ENCODE results near the gene SYNGR1. TPM values are rescaled to one million over a fixed set of nuclear protein-coding genes. Genes with fewer than 3 reads are reported as not detected.
A peak's percentile ranks its signal among the peaks of the same experiment; 100 is the strongest.

The SYNGR1 gene
- total RNA-seq, 1 donor: 3.6 TPM

GRCh38 chr22:39414377-39414776, 64.6 kb downstream of the SYNGR1 start:
- DNase-seq (ENCODE audit: insufficient read length, low spot score, missing footprints): peak; percentile 48
- H3K79me2 ChIP-seq (ENCODE audit: insufficient read depth, low read length): peaks cover 14% of the 10 kb centered on the region
- H3K36me3 ChIP-seq (ENCODE audit: insufficient read depth, low read length): peaks cover 35% of the 10 kb centered on the region
- peaks cover 5% of the 10 kb centered on the region for H3K4me1 ChIP-seq (ENCODE audit: insufficient read depth, low read length)
- no peak overlapping the region for H3K4me3 ChIP-seq (ENCODE audit: insufficient read depth, low read length)
- H3K27me3 ChIP-seq (ENCODE audit: insufficient read depth, low read length): no peaks in the 10 kb centered on the region
- H4K20me1 ChIP-seq (ENCODE audit: insufficient read depth, low read length): peaks cover 31% of the 10 kb centered on the region
- TF ChIP-seq CTCF (IDR thresholded peaks at IDR 0.05; ENCODE audit: extremely low read depth, low read depth, low read length): no peak
- no peak overlapping the region for H2AFZ ChIP-seq (ENCODE audit: low read length)
- no peak overlapping the region for H3K4me2 ChIP-seq (ENCODE audit: insufficient read depth, low read length)
- no peaks in the 10 kb centered on the region for H3K9me3 ChIP-seq (ENCODE audit: low read depth, low read length)
- H3K27ac ChIP-seq (ENCODE audit: low read depth, low read length): no peak overlapping the region

GRCh38 chr22:39414886-39415285, 65.1 kb downstream of the SYNGR1 start:
- no peak for DNase-seq (ENCODE audit: insufficient read length, low spot score, missing footprints)
- H3K27ac ChIP-seq (ENCODE audit: low read depth, low read length): no peak overlapping the region
- peaks cover 28% of the 10 kb centered on the region for H4K20me1 ChIP-seq (ENCODE audit: insufficient read depth, low read length)
- no peak overlapping the region for H3K4me2 ChIP-seq (ENCODE audit: insufficient read depth, low read length)
- peaks cover 9% of the 10 kb centered on the region for H3K79me2 ChIP-seq (ENCODE audit: insufficient read depth, low read length)
- H3K36me3 ChIP-seq (ENCODE audit: insufficient read depth, low read length): peaks cover 40% of the 10 kb centered on the region
- H2AFZ ChIP-seq (ENCODE audit: low read length): no peak overlapping the region
- no peaks in the 10 kb centered on the region for H3K27me3 ChIP-seq (ENCODE audit: insufficient read depth, low read length)
- TF ChIP-seq CTCF (IDR thresholded peaks at IDR 0.05; ENCODE audit: extremely low read depth, low read depth, low read length): no peak
- peaks cover 5% of the 10 kb centered on the region for H3K4me1 ChIP-seq (ENCODE audit: insufficient read depth, low read length)
- H3K9me3 ChIP-seq (ENCODE audit: low read depth, low read length): no peaks in the 10 kb centered on the region
- no peak overlapping the region for H3K4me3 ChIP-seq (ENCODE audit: insufficient read depth, low read length)

GRCh38 chr22:39415506-39415905, 65.7 kb downstream of the SYNGR1 start:
- no peak for TF ChIP-seq CTCF (IDR thresholded peaks at IDR 0.05; ENCODE audit: extremely low read depth, low read depth, low read length)
- peak; percentile 44 for DNase-seq (ENCODE audit: insufficient read length, low spot score, missing footprints)
- no peaks in the 10 kb centered on the region for H3K27me3 ChIP-seq (ENCODE audit: insufficient read depth, low read length)
- no peaks in the 10 kb centered on the region for H3K9me3 ChIP-seq (ENCODE audit: low read depth, low read length)
- peaks cover 8% of the 10 kb centered on the region for H3K79me2 ChIP-seq (ENCODE audit: insufficient read depth, low read length)
- peaks cover 46% of the 10 kb centered on the region for H3K36me3 ChIP-seq (ENCODE audit: insufficient read depth, low read length)
- H3K4me2 ChIP-seq (ENCODE audit: insufficient read depth, low read length): no peak overlapping the region
- peaks cover 5% of the 10 kb centered on the region for H3K4me1 ChIP-seq (ENCODE audit: insufficient read depth, low read length)
- H3K4me3 ChIP-seq (ENCODE audit: insufficient read depth, low read length): no peak overlapping the region
- no peak overlapping the region for H3K27ac ChIP-seq (ENCODE audit: low read depth, low read length)
- no peak overlapping the region for H2AFZ ChIP-seq (ENCODE audit: low read length)
- H4K20me1 ChIP-seq (ENCODE audit: insufficient read depth, low read length): peaks cover 28% of the 10 kb centered on the region

- Histone ChIP-seq H3K4me3 (ENCODE audit: insufficient read depth, low read length) (no peak overlapping the region), H3K9me3 (ENCODE audit: low read depth, low read length) (no peaks in the 10 kb centered on the region), H3K4me2 (ENCODE audit: insufficient read depth, low read length) (no peak overlapping the region), H3K27ac (ENCODE audit: low read depth, low read length) (no peak overlapping the region), H3K27me3 (ENCODE audit: insufficient read depth, low read length) (no peaks in the 10 kb centered on the region), H3K36me3 (ENCODE audit: insufficient read depth, low read length) (peaks cover 51% of the 10 kb centered on the region), H3K79me2 (ENCODE audit: insufficient read depth, low read length) (peaks cover 8% of the 10 kb centered on the region), H3K4me1 (ENCODE audit: insufficient read depth, low read length) (peaks cover 5% of the 10 kb centered on the region), H4K20me1 (ENCODE audit: insufficient read depth, low read length) (peaks cover 28% of the 10 kb centered on the region), H2AFZ (ENCODE audit: low read length) (no peak overlapping the region)
- no peak for DNase-seq (ENCODE audit: insufficient read length, low spot score, missing footprints)
- no peak for TF ChIP-seq CTCF (IDR thresholded peaks at IDR 0.05; ENCODE audit: extremely low read depth, low read depth, low read length)
Measured at GRCh38 chr22:39416319-39416718, 66.5 kb downstream of the SYNGR1 start.
